ENCODE results near the gene UGT2B28. TPM values are rescaled to one million over a fixed set of nuclear protein-coding genes. Genes with fewer than 3 reads are reported as not detected.
"Not testable (repeated sequence)": the region's sequence is repeated elsewhere in the genome, so short reads cannot be mapped to it uniquely, and the experiment has no call there.

Gene UGT2B28
- total and polyA plus RNA-seq, 4 donors = not detected

DNA sequence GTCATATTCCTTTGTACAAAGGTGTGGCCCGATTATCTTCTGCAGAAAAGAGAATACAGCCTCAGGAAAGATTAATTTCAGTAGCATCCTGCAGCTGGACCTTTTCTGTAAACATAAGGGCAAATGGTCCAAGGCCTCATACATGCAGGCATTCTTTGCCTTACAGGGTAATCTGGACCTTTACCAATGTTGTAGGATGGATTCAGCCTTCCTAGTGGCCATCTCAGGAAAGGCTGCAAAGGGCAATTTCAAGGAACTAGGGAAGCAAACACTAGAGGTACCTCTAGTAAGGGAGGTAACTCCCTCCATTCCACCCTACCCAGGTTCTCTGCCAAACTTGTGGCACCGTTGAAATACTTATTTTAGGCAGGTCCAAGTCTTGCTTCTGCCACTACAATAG lies 43.0 kb downstream of the UGT2B28 start:
- Histone ChIP-seq H3K27ac (ENCODE audit: low read depth in 1 of 2, low read length in 1 of 2) (no peak overlapping the region), H3K27me3 (ENCODE audit: control insufficient read depth in 3 of 3, insufficient read depth in 3 of 3, low read length in 2 of 3) (no peaks in the 10 kb centered on the region), H3K4me1 (ENCODE audit: control insufficient read depth in 5 of 5, insufficient read depth in 5 of 5, low read length in 5 of 5) (peaks cover 0 to 2% (median 0%) of the 10 kb centered on the region in 5 donors), H3K9ac (ENCODE audit: insufficient read depth in 1 of 2, low read length in 2 of 2) (no peak overlapping the region), H3K36me3 (ENCODE audit: control insufficient read depth in 4 of 4, insufficient read depth in 4 of 4, low read length in 4 of 4) (no peaks in the 10 kb centered on the region), H3K4me3 (no peak overlapping the region), H3K9me3 (ENCODE audit: control insufficient read depth in 4 of 4, insufficient read depth in 3 of 4, low read length in 3 of 4) (no peaks in the 10 kb centered on the region)
- no peak for ATAC-seq (ENCODE audit: insufficient read depth, low FRiP score)
- 50 to 89% methylated on average over 2 of the region's 2 CpGs for WGBS, 2 donors
- TF ChIP-seq, protein P1, sequence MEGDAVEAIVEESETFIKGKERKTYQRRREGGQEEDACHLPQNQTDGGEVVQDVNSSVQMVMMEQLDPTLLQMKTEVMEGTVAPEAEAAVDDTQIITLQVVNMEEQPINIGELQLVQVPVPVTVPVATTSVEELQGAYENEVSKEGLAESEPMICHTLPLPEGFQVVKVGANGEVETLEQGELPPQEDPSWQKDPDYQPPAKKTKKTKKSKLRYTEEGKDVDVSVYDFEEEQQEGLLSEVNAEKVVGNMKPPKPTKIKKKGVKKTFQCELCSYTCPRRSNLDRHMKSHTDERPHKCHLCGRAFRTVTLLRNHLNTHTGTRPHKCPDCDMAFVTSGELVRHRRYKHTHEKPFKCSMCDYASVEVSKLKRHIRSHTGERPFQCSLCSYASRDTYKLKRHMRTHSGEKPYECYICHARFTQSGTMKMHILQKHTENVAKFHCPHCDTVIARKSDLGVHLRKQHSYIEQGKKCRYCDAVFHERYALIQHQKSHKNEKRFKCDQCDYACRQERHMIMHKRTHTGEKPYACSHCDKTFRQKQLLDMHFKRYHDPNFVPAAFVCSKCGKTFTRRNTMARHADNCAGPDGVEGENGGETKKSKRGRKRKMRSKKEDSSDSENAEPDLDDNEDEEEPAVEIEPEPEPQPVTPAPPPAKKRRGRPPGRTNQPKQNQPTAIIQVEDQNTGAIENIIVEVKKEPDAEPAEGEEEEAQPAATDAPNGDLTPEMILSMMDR (IDR thresholded peaks at IDR 0.05; ENCODE audit: control extremely low read depth, extremely low read depth) = no peak
- DNase-seq = no peak

DNA sequence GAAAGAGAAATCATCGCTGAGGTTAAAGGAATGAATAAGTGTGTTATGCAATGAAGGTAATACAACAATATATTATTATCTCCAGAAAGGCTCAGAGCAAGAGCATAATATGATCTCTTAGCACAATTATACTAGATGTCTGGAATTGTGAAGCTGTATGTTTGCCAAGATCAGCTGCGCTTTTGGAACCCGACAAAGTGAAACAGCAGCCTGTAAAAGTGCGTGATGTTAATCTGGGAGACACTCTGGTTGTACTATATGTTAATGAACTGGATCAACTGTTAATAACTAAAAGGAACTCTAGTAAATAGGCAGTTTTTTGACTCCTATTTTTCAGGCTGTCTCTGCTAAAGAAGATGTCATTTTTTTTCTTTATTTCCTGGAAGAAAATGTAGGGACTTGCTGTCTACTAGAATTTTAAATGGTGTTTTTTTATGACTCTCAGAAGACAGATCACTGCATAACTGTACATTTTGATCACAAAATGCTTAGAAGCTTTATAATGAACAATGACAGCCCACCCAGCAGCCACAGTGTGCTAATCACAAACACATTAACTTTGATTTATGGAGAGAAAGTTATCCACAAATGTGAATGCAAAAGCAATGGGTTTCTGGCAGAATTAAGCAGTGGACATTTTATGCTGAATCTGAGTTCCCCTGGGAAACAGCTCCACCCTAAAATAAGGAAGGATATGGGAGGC lies 50.2 kb downstream of the UGT2B28 start:
- Histone ChIP-seq H3K9me3 (ENCODE audit: control insufficient read depth in 4 of 4, insufficient read depth in 3 of 4, low read length in 3 of 4) (no peaks in the 10 kb centered on the region), H3K4me1 (ENCODE audit: control insufficient read depth in 5 of 5, insufficient read depth in 5 of 5, low read length in 5 of 5) (no peaks in the 10 kb centered on the region), H3K36me3 (ENCODE audit: control insufficient read depth in 4 of 4, insufficient read depth in 4 of 4, low read length in 4 of 4) (no peaks in the 10 kb centered on the region), H3K9ac (ENCODE audit: insufficient read depth in 1 of 2, low read length in 2 of 2) (no peak overlapping the region), H3K4me3 (no peak overlapping the region), H3K27me3 (ENCODE audit: control insufficient read depth in 3 of 3, insufficient read depth in 3 of 3, low read length in 2 of 3) (no peaks in the 10 kb centered on the region), H3K27ac (ENCODE audit: low read depth in 1 of 2, low read length in 1 of 2) (no peak overlapping the region)
- WGBS, 2 donors = 83 to 86% methylated on average over 4 of the region's 4 CpGs
- peak in 2 of 3 donors; percentile 6 to 42 for DNase-seq
- no peak for ATAC-seq (ENCODE audit: insufficient read depth, low FRiP score)
- TF ChIP-seq, protein P1 (IDR thresholded peaks at IDR 0.05; ENCODE audit: control extremely low read depth, extremely low read depth) = no peak

DNA sequence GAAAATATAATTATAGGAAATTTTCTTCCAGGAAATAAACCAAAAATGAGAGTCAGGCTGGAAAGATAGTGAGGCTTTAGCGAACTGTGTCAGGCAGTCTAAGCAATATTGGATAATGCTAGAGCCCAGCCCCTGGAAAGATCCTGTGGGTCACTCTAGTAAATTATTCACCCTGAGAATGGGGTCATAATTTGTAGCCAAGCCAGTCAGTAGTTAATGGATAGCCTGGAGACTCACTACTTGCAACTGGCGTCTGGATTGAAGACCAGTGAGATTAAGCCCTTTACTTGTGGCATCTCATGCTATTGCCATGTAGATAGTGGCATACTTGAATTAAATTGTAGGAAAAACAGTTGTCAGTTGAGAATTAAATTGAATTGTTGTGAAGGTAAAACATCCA lies 51.0 kb downstream of the UGT2B28 start:
- H3K9me3 ChIP-seq (ENCODE audit: control insufficient read depth in 4 of 4, insufficient read depth in 3 of 4, low read length in 3 of 4); H3K9ac ChIP-seq (ENCODE audit: insufficient read depth in 1 of 2, low read length in 2 of 2); DNase-seq; H3K27ac ChIP-seq (ENCODE audit: low read depth in 1 of 2, low read length in 1 of 2); H3K27me3 ChIP-seq (ENCODE audit: control insufficient read depth in 3 of 3, insufficient read depth in 3 of 3, low read length in 2 of 3); H3K36me3 ChIP-seq (ENCODE audit: control insufficient read depth in 4 of 4, insufficient read depth in 4 of 4, low read length in 4 of 4); H3K4me1 ChIP-seq (ENCODE audit: control insufficient read depth in 5 of 5, insufficient read depth in 5 of 5, low read length in 5 of 5); H3K4me3 ChIP-seq; ATAC-seq (ENCODE audit: insufficient read depth, low FRiP score): not testable (repeated sequence)
- WGBS, 2 donors = 87 to 90% methylated on average over 2 of the region's 2 CpGs

DNA sequence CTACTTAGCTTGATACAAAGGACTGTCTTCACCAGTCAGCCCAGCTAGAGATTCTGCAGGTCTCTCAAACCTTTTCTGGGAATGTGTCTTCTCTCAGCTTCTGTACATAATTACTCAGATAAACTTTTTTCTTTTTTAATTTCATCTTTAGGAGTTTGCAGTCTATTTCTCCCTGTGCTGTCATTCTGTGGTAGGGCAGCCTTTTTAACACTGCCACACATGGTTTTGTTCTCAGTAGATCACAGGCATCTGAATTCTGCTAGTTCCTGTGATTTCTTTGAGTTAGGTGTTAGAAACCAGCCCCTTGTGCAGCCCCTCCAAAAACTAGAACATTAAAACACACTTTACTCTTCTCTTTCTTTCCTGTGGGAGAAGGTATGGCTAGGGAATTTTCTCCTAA lies 55.2 kb downstream of the UGT2B28 start:
- H3K9me3 ChIP-seq (ENCODE audit: control insufficient read depth in 4 of 4, insufficient read depth in 3 of 4, low read length in 3 of 4); H3K27me3 ChIP-seq (ENCODE audit: control insufficient read depth in 3 of 3, insufficient read depth in 3 of 3, low read length in 2 of 3); H3K36me3 ChIP-seq (ENCODE audit: control insufficient read depth in 4 of 4, insufficient read depth in 4 of 4, low read length in 4 of 4); H3K9ac ChIP-seq (ENCODE audit: insufficient read depth in 1 of 2, low read length in 2 of 2); H3K4me1 ChIP-seq (ENCODE audit: control insufficient read depth in 5 of 5, insufficient read depth in 5 of 5, low read length in 5 of 5); H3K4me3 ChIP-seq; H3K27ac ChIP-seq (ENCODE audit: low read depth in 1 of 2, low read length in 1 of 2); ATAC-seq (ENCODE audit: insufficient read depth, low FRiP score): not testable (repeated sequence)
- DNase-seq = peak in 1 of 3 donors; percentile 4

DNA sequence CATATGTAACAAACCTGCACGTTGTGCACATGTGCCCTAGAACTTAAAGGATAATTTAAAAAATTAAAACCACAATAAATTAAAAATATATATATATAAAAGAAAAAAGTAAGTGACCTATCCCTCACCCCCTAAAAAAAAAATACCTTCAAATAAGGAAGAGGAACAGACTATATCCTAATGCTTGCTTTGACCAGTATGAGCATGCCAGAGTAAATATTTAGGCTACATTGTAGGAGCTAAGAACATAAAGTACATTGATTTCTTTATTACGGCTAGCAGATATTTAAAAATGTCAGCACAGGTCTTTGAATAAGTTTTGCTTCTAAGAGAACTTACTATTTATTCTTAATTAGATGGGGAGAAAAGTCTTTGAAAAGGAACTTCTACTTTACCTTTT lies 62.8 kb downstream of the UGT2B28 start:
- H3K9ac ChIP-seq (ENCODE audit: insufficient read depth in 1 of 2, low read length in 2 of 2); DNase-seq; H3K4me3 ChIP-seq; H3K27ac ChIP-seq (ENCODE audit: low read depth in 1 of 2, low read length in 1 of 2); H3K27me3 ChIP-seq (ENCODE audit: control insufficient read depth in 3 of 3, insufficient read depth in 3 of 3, low read length in 2 of 3); H3K36me3 ChIP-seq (ENCODE audit: control insufficient read depth in 4 of 4, insufficient read depth in 4 of 4, low read length in 4 of 4); H3K9me3 ChIP-seq (ENCODE audit: control insufficient read depth in 4 of 4, insufficient read depth in 3 of 4, low read length in 3 of 4); H3K4me1 ChIP-seq (ENCODE audit: control insufficient read depth in 5 of 5, insufficient read depth in 5 of 5, low read length in 5 of 5); ATAC-seq (ENCODE audit: insufficient read depth, low FRiP score): not testable (repeated sequence)
- WGBS, 2 donors = 79 to 87% methylated on average over 2 of the region's 2 CpGs

DNA sequence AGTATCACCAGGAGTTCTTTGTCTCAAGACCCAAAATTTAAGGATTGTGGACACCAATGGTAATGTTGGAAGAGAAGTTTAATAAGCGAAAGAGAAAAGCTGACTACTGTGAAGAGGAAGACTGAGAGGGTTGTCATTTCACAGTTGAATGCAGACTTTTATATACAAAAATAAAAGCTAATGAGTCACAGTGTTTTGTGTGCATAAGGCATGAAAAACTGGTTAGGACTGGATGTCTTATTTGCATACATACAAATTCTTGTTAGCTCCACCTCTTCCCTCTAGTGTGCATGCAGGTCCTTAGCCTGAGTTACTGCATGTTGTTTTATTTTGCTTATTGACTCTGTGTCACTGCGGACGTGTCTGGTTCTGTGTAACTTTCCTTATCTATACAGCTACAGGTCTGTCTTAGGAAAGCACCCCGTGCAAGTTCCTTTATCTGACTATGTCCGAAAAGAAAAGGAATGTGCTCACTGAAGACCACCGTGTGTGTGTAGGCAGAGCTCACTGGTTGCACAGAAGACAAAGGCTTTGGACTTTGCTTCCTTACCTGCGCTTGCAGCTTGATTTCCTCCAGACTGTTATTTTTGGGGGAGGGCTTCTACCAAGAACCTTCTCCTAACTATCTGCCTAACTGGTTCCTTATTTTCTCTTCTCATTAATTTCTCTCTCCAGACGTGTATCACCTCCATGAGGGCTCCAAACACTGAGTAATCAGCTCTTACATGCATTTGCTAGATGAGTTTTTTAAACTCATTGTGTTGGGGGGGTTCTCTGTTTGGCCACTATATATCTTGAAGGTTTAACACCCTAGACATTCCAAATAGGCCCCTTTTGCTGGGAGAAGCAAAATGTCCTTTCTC lies 63.5 kb downstream of the UGT2B28 start:
- H3K27ac ChIP-seq (ENCODE audit: low read depth in 1 of 2, low read length in 1 of 2); H3K9ac ChIP-seq (ENCODE audit: insufficient read depth in 1 of 2, low read length in 2 of 2); ATAC-seq (ENCODE audit: insufficient read depth, low FRiP score); H3K4me3 ChIP-seq; H3K9me3 ChIP-seq (ENCODE audit: control insufficient read depth in 4 of 4, insufficient read depth in 3 of 4, low read length in 3 of 4); H3K27me3 ChIP-seq (ENCODE audit: control insufficient read depth in 3 of 3, insufficient read depth in 3 of 3, low read length in 2 of 3); DNase-seq; H3K4me1 ChIP-seq (ENCODE audit: control insufficient read depth in 5 of 5, insufficient read depth in 5 of 5, low read length in 5 of 5); H3K36me3 ChIP-seq (ENCODE audit: control insufficient read depth in 4 of 4, insufficient read depth in 4 of 4, low read length in 4 of 4): not testable (repeated sequence)
- 26 to 39% methylated on average over 8 of the region's 8 CpGs for WGBS, 2 donors
